Smooth muscle cell (in vitro differentiated cells): ENCODE measurements around the gene NPDC1. TPM values are rescaled to one million over a fixed set of nuclear protein-coding genes. Genes with fewer than 3 reads are reported as not detected.
A peak's percentile ranks its signal among the peaks of the same experiment; 100 is the strongest.

ENCODE experiments used
- DNase-seq: peaks from one replicate; lab custom pipeline; 2025; ENCODE audit not compliant: unreplicated experiment; lab: John Stamatoyannopoulos, UW
- H2AFZ ChIP-seq: fragments of 200-600 bp; sonication (generic); 2 replicates; pipeline ENCODE4 v1.6.0; 2016; ENCODE audit warnings: antibody characterized with exemption, low read depth, mild to moderate bottlenecking
- H3F3A ChIP-seq: fragments of 200-600 bp; sonication (generic); 2 replicates; pipeline ENCODE4 v1.6.0; 2017; ENCODE audit warnings: antibody characterized with exemption, low read depth
- H3K27ac ChIP-seq: fragments of 200-600 bp; sonication (generic); 2 replicates; pipeline ENCODE4 v1.5.1; 2016; ENCODE audit warnings: low read depth, mild to moderate bottlenecking
- H3K27me3 ChIP-seq: fragments of 200-600 bp; sonication (generic); 2 replicates; pipeline ENCODE4 v1.6.1; 2016; ENCODE audit warnings: low read depth, mild to moderate bottlenecking
- H3K36me3 ChIP-seq: fragments of 200-600 bp; sonication (generic); 2 replicates; pipeline ENCODE4 v1.5.1; 2016; ENCODE audit warnings: low read depth
- H3K4me1 ChIP-seq: fragments of 200-600 bp; sonication (generic); 2 replicates; pipeline ENCODE4 v1.5.1; 2016; ENCODE audit warnings: low read depth
- H3K4me2 ChIP-seq: fragments of 200-600 bp; sonication (generic); 2 replicates; pipeline ENCODE4 v1.6.0; 2016; ENCODE audit warnings: mild to moderate bottlenecking
- H3K4me3 ChIP-seq: fragments of 200-600 bp; sonication (generic); 2 replicates; pipeline ENCODE4 v1.5.1; 2016; ENCODE audit warnings: mild to moderate bottlenecking
- H3K79me2 ChIP-seq: fragments of 200-600 bp; sonication (generic); 2 replicates; pipeline ENCODE4 v1.6.0; 2016; ENCODE audit warnings: low read depth, mild to moderate bottlenecking
- H3K9ac ChIP-seq: fragments of 200-600 bp; sonication (generic); 2 replicates; pipeline ENCODE4 v1.6.0; 2016; ENCODE audit warnings: low read depth
- H3K9me3 ChIP-seq: fragments of 200-600 bp; sonication (generic); replicated peaks from 2 replicates; pipeline ENCODE4 v1.5.1; 2016; ENCODE audit warnings: low read depth
- H4K20me1 ChIP-seq: fragments of 200-600 bp; sonication (generic); 2 replicates; pipeline ENCODE4 v1.6.0; 2016; ENCODE audit warnings: low read depth
- CTCF ChIP-seq: fragments of 200-600 bp; sonication (generic); IDR thresholded peaks from 2 replicates; pipeline ENCODE4 v1.5.1; 2017; ENCODE audit warnings: borderline replicate concordance, mild to moderate bottlenecking, antibody characterized with exemption; ENCODE audit not compliant: insufficient read depth, poor library complexity, severe bottlenecking
- WGBS: methylation state at CpG from one replicate; pipeline ENCODE4 v1.1.7; 2016; ENCODE audit warnings: low lambda C conversion rate; 5-methylcytosine and 5-hydroxymethylcytosine counted together
- polyA plus RNA-seq: library from polyadenylated mRNA; unstranded; fragments of >200 nt; fragmentation: Nextera tagmentation; extraction: Ambion mirVana; gene quantifications from 2 replicates; pipeline ENCODE4 v1.2.1, GENCODE V29; 2016
- total RNA-seq: library from RNA; depleted of rRNA; stranded (reverse); fragments of >200 nt; gene quantifications from 2 replicates; pipeline ENCODE4 v1.2.3, GENCODE V29; 2014

The NPDC1 gene
- total RNA-seq (5.9 and 9.9 TPM in 2 replicates), polyA plus RNA-seq (19.3 and 38.8 TPM in 2 replicates)

- H3K4me3 ChIP-seq: peak within 1 kb of the TSS; percentile 61
- no peak within 1 kb of the TSS for H3K9ac ChIP-seq
- H3K4me2 ChIP-seq: peak within 1 kb of the TSS; percentile 94
- peaks cover 12% of the 10 kb centered on the region for H3K4me1 ChIP-seq
- under 1% methylated on average over 36 of the region's 57 CpGs for WGBS
- H3K27ac ChIP-seq: no peak within 1 kb of the TSS
- H3K36me3 ChIP-seq: no peaks in the 10 kb centered on the region
- no peaks in the 10 kb centered on the region for H3K9me3 ChIP-seq
- H4K20me1 ChIP-seq: peaks cover 12% of the 10 kb centered on the region
- DNase-seq: peak; percentile 40
- H2AFZ ChIP-seq: peak within 1 kb of the TSS; percentile 77
- no peaks in the 10 kb centered on the region for H3F3A ChIP-seq
- no peaks in the 10 kb centered on the region for H3K79me2 ChIP-seq
- H3K27me3 ChIP-seq: peaks cover 55% of the 10 kb centered on the region
- peak; percentile 80 for TF ChIP-seq CTCF
Measured at GRCh38 chr9:137046088-137046787, at the start of gene NPDC1. TSS of gene NPDC1 (minus strand) at chr9:137046177. CDS start at chr9:137045989, 188 bp downstream.

GRCh38 chr9:137089232-137089947 lies 43.4 kb upstream of the NPDC1 start:
- Histone ChIP-seq H3K36me3 (no peaks in the 10 kb centered on the region), H3K9ac (no peak overlapping the region), H3F3A (peaks cover 13% of the 10 kb centered on the region), H3K9me3 (no peaks in the 10 kb centered on the region), H3K4me2 (no peak overlapping the region), H3K79me2 (peaks cover 19% of the 10 kb centered on the region), H3K4me1 (peaks cover 14% of the 10 kb centered on the region), H3K4me3 (no peak overlapping the region), H3K27me3 (no peaks in the 10 kb centered on the region), H2AFZ (no peak overlapping the region), H3K27ac (no peak overlapping the region), H4K20me1 (peaks cover 13% of the 10 kb centered on the region)
- 94% methylated on average over 11 of the region's 11 CpGs for WGBS
- TF ChIP-seq CTCF: no peak
- DNase-seq: no peak

GRCh38 chr9:137088121-137088520 lies 42.1 kb upstream of the NPDC1 start:
- H3K4me1 ChIP-seq: peaks cover 20% of the 10 kb centered on the region
- no peaks in the 10 kb centered on the region for H3K9me3 ChIP-seq
- no peaks in the 10 kb centered on the region for H3K36me3 ChIP-seq
- H3K4me2 ChIP-seq: peak overlapping the region; percentile 96
- H4K20me1 ChIP-seq: peaks cover 13% of the 10 kb centered on the region
- TF ChIP-seq CTCF: no peak
- H3K4me3 ChIP-seq: peak overlapping the region; percentile 75
- no peak overlapping the region for H2AFZ ChIP-seq
- no peak for DNase-seq
- 95% methylated on average over 5 of the region's 5 CpGs for WGBS
- peaks cover 19% of the 10 kb centered on the region for H3K79me2 ChIP-seq
- no peaks in the 10 kb centered on the region for H3K27me3 ChIP-seq
- H3K27ac ChIP-seq: no peak overlapping the region
- H3F3A ChIP-seq: peaks cover 18% of the 10 kb centered on the region
- no peak overlapping the region for H3K9ac ChIP-seq
